Vagina (tissue), 2 donors: Measurements from ENCODE around the gene SCAI. TPM values are rescaled to one million over a fixed set of nuclear protein-coding genes. Genes with fewer than 3 reads are reported as not detected.
"Not testable (repeated sequence)": the region's sequence is repeated elsewhere in the genome, so short reads cannot be mapped to it uniquely, and the experiment has no call there.

ENCODE experiments used
- DNase-seq, 2 donors: peaks; one replicate each; pipeline ENCODE4 v3.0.0-alpha.2; 2017; ENCODE audit errors: extremely low spot score in 2 of 2
- H3K27ac ChIP-seq: fragments of 200-600 bp; sonication (generic); one replicate; pipeline ENCODE4 v1.5.1; 2019
- H3K27me3 ChIP-seq: fragments of 200-600 bp; sonication (generic); one replicate; pipeline ENCODE4 v1.5.1; 2019
- H3K36me3 ChIP-seq, 2 donors: fragments of 200-600 bp; sonication (generic); one replicate each; pipeline ENCODE4 v1.5.1; 2017 to 2019
- H3K4me1 ChIP-seq: fragments of 200-600 bp; sonication (generic); one replicate; pipeline ENCODE4 v1.5.1; 2019
- H3K4me3 ChIP-seq, 2 donors: fragments of 200-600 bp; sonication (generic); 1 replicate in 1 of 2; 2 replicates in 1 of 2; pipeline ENCODE4 v1.5.1; 2016 to 2019
- H3K9me3 ChIP-seq: fragments of 200-600 bp; sonication (generic); one replicate; pipeline ENCODE4 v1.5.1; 2019
- CTCF ChIP-seq, 3 experiments: fragments of 450-650 bp in 2 of 3; fragments of 200-600 bp in 1 of 3; sonication (generic) in 1 of 3; IDR thresholded peaks; one replicate each; pipeline ENCODE4 v1.5.1; 2017 to 2019; ENCODE audit warnings: antibody characterized with exemption in 3 of 3, mild to moderate bottlenecking in 2 of 3, moderate library complexity in 2 of 3
- POLR2A ChIP-seq, 2 donors: fragments of 450-650 bp; IDR thresholded peaks; one replicate each; pipeline ENCODE4 v1.6.1; 2017; ENCODE audit warnings: antibody characterized with exemption in 2 of 2, mild to moderate bottlenecking in 2 of 2, moderate library complexity in 2 of 2
- POLR2AphosphoS5 ChIP-seq, 2 donors: sonication (generic); formaldehyde crosslinking; IDR thresholded peaks; one replicate each; pipeline ENCODE4 v1.9.0; 2017; ENCODE audit warnings: antibody characterized with exemption in 2 of 2, mild to moderate bottlenecking in 2 of 2, low read depth in 1 of 2; ENCODE audit not compliant: insufficient read depth in 1 of 2
- intact Hi-C: fragments of 100-400 bp; cut with DNase I; formaldehyde crosslinking; loops from one replicate; pipeline ENCODE4 v1.15.1; 2023
- total RNA-seq: library from RNA; depleted of rRNA; stranded (reverse); fragments of >200 nt; gene quantifications from one replicate; pipeline ENCODE4 v1.2.3, GENCODE V29; 2016

Gene SCAI
- total RNA-seq, 1 donor from 2014 or later: 15.7 TPM

- Histone ChIP-seq H3K4me1 (peaks cover 6% of the 10 kb centered on the region), H3K36me3 (no peaks in the 10 kb centered on the region), H3K27me3 (no peaks in the 10 kb centered on the region), H3K9me3 (no peaks in the 10 kb centered on the region), H3K4me3 (no peak overlapping the region), H3K27ac (no peak overlapping the region)
- TF ChIP-seq POLR2AphosphoS5 (IDR thresholded peaks at IDR 0.05; ENCODE audit: insufficient read depth in 1 of 2, low read depth in 1 of 2) (no peak), POLR2A (IDR thresholded peaks at IDR 0.05) (no peak), CTCF (IDR thresholded peaks at IDR 0.05) (no peak)
- no peak for DNase-seq
- intact Hi-C loops: no loop called here
These were observed 22.2 kb downstream of the SCAI start for GRCh38 chr9:125121146-125121545.

GRCh38 chr9:125119643-125120286, 23.6 kb downstream of the SCAI start:
- Histone ChIP-seq H3K9me3 (no peaks in the 10 kb centered on the region), H3K4me3 (no peak overlapping the region), H3K27ac (no peak overlapping the region), H3K4me1 (peaks cover 5% of the 10 kb centered on the region), H3K36me3 (no peaks in the 10 kb centered on the region), H3K27me3 (no peaks in the 10 kb centered on the region)
- no peak for DNase-seq
- intact Hi-C loops: no loop called here
- TF ChIP-seq POLR2A (IDR thresholded peaks at IDR 0.05) (no peak), POLR2AphosphoS5 (IDR thresholded peaks at IDR 0.05; ENCODE audit: insufficient read depth in 1 of 2, low read depth in 1 of 2) (no peak), CTCF (IDR thresholded peaks at IDR 0.05) (no peak)

- H3K4me1 ChIP-seq, H3K9me3 ChIP-seq, DNase-seq, H3K4me3 ChIP-seq, H3K27ac ChIP-seq, H3K27me3 ChIP-seq, intact Hi-C loops, H3K36me3 ChIP-seq: not testable (repeated sequence)
These were observed 24.6 kb downstream of the SCAI start for GRCh38 chr9:125118696-125119095.

GRCh38 chr9:125114503-125114902, 28.8 kb downstream of the SCAI start:
- DNase-seq: not testable (repeated sequence)

GRCh38 chr9:125110464-125110863, 32.9 kb downstream of the SCAI start:
- intact Hi-C loops: no loop called here
- Histone ChIP-seq H3K4me3 (no peak overlapping the region), H3K9me3 (no peaks in the 10 kb centered on the region), H3K36me3 (no peaks in the 10 kb centered on the region), H3K27ac (no peak overlapping the region), H3K4me1 (no peaks in the 10 kb centered on the region), H3K27me3 (no peaks in the 10 kb centered on the region)
- TF ChIP-seq CTCF (IDR thresholded peaks at IDR 0.05): no peak
- TF ChIP-seq POLR2A (IDR thresholded peaks at IDR 0.05): no peak
- TF ChIP-seq POLR2AphosphoS5 (IDR thresholded peaks at IDR 0.05; ENCODE audit: insufficient read depth in 1 of 2, low read depth in 1 of 2): no peak
- DNase-seq: no peak

More at GRCh38 chr9:125114503-125114902, 28.8 kb downstream of the SCAI start:
- H3K36me3 ChIP-seq, H3K4me3 ChIP-seq, H3K27me3 ChIP-seq, H3K27ac ChIP-seq, H3K4me1 ChIP-seq, H3K9me3 ChIP-seq, intact Hi-C loops: not testable (repeated sequence)

- H3K4me1 ChIP-seq, H3K36me3 ChIP-seq, DNase-seq, H3K27ac ChIP-seq, H3K27me3 ChIP-seq, intact Hi-C loops, H3K9me3 ChIP-seq, H3K4me3 ChIP-seq: not testable (repeated sequence)
These were observed 34.8 kb downstream of the SCAI start for GRCh38 chr9:125108541-125108940.
